GM19099 (cell line): ENCODE measurements around the gene STK17B.

ENCODE experiments used
- POLR2A ChIP-seq: IDR thresholded peaks from 3 replicates; pipeline ENCODE4 v1.6.1; 2011; ENCODE audit warnings: low read depth; ENCODE audit not compliant: insufficient read length; ENCODE audit errors: extremely low read depth

STK17B gene

GRCh38 chr2:196171248-196171871 is at the start of gene STK17B:
STK17B (minus strand) TSS chr2:196171578; CDS start chr2:196163383, 8,195 bp downstream.
- TF ChIP-seq POLR2A = peak; percentile 98

- no peak for TF ChIP-seq POLR2A
Observed at GRCh38 chr2:196220671-196221070, 49.3 kb upstream of the STK17B start.

GRCh38 chr2:196219671-196220070 is 48.3 kb upstream of the STK17B start:
- no peak for TF ChIP-seq POLR2A

GRCh38 chr2:196218106-196218505 is 46.7 kb upstream of the STK17B start:
- no peak for TF ChIP-seq POLR2A

- TF ChIP-seq POLR2A = no peak
Observed at GRCh38 chr2:196217116-196217515, 45.7 kb upstream of the STK17B start.

- no peak for TF ChIP-seq POLR2A
Observed at GRCh38 chr2:196215376-196215775, 44.0 kb upstream of the STK17B start.

- no peak for TF ChIP-seq POLR2A
Observed at GRCh38 chr2:196214156-196214555, 42.8 kb upstream of the STK17B start.

- no peak for TF ChIP-seq POLR2A
Observed at GRCh38 chr2:196213252-196213980, 42.0 kb upstream of the STK17B start.

GRCh38 chr2:196208915-196209314 is 37.5 kb upstream of the STK17B start:
- no peak for TF ChIP-seq POLR2A

- TF ChIP-seq POLR2A = no peak
Observed at GRCh38 chr2:196206804-196207203, 35.4 kb upstream of the STK17B start.

- TF ChIP-seq POLR2A = no peak
Observed at GRCh38 chr2:196205881-196206435, 34.6 kb upstream of the STK17B start.

- TF ChIP-seq POLR2A = no peak
Observed at GRCh38 chr2:196205011-196205766, 33.8 kb upstream of the STK17B start.

- no peak for TF ChIP-seq POLR2A
Observed at GRCh38 chr2:196201229-196202009, 30.0 kb upstream of the STK17B start.

- TF ChIP-seq POLR2A = no peak
Observed at GRCh38 chr2:196200557-196200956, 29.2 kb upstream of the STK17B start.

GRCh38 chr2:196195758-196196157 is 24.4 kb upstream of the STK17B start:
- no peak for TF ChIP-seq POLR2A
